Measurements from ENCODE around the gene PDGFRB. TPM values are rescaled to one million over a fixed set of nuclear protein-coding genes. Genes with fewer than 3 reads are reported as not detected.

PDGFRB gene
- polyA plus RNA-seq, 2 of the 4 experiments (the other 2 are of a cell fraction): 0.22 TPM

DNA sequence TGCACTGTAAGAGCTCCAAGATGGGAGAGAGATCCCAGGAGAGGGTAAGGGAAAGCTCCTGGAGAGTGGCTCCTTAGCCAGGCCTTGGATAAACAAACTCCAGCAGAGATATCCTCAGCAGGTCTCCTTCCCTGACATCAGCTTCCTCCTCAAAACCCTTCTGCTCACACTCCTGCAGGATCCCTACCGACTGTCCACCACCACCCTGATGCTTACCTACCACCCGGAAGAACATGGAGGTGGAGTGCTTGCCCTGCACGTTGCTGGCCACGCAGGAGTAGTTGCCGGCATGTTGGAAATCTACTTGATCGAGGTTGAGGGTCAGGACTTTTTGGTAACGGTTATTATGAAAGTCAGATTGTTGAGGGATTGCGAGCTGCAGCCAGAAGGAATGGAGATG is 78.6 kb downstream of the PDGFRB start:
- DNase-seq (ENCODE audit: low read depth in 1 of 2, low spot score in 1 of 2): no peak
- no peak for FAIRE-seq

DNA sequence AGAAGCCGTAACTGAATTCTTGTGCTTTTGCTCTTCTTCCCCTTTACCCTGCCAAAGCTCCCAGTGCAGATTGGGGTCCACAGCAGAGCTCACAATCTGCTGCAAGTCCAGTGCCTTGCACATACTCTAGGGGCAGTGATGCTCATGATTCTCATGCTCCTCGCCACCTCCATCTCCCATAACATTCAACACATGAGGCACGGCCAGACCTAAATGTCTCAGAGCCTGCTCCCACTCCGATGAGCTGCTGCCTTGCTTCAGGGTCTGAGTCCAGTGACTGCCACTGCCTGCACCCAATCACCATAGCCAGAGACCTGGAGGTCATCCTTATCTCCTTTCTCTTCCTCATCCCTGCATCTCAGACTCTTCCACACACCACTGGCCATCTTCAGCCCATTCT is 79.8 kb downstream of the PDGFRB start:
- CTCF ChIA-PET: interaction anchor here (0.7 to 1.9 kb wide), 3 partner anchors 42 to 275 kb away, joined by 3 to 6 read pairs (median 5); no protein-coding TSS in a partner anchor
- Histone ChIP-seq H3K9me3 (no peaks in the 10 kb centered on the region), H3K27ac (no peak overlapping the region), H3K4me2 (no peak overlapping the region), H3K4me1 (no peaks in the 10 kb centered on the region), H3K4me3 (no peak overlapping the region)
- peak in 1 of 2 experiments; percentile 17 for DNase-seq (ENCODE audit: low read depth in 1 of 2, low spot score in 1 of 2)
- peak; percentile 62 to 82; a peak in 4 of 6 replicates for ATAC-seq
- TF ChIP-seq BHLHE40 (IDR thresholded peaks at IDR 0.05; ENCODE audit: low read depth, low read length) (no peak), RCOR1 (IDR thresholded peaks at IDR 0.05; ENCODE audit: low read depth, low read length) (no peak), RFX5 (IDR thresholded peaks at IDR 0.05) (no peak), ZFP36 (IDR thresholded peaks at IDR 0.05; ENCODE audit: borderline replicate concordance, partially characterized antibody) (no peak), SREBF2 (IDR thresholded peaks at IDR 0.05) (no peak), GATA3 (IDR thresholded peaks at IDR 0.05; ENCODE audit: borderline replicate concordance) (no peak), HOXB5 (CRISPR knock-in tag; IDR thresholded peaks at IDR 0.05) (no peak), HDAC2 (IDR thresholded peaks at IDR 0.05) (no peak), NFE2L2 (conservative IDR thresholded peaks at IDR 0.05; ENCODE audit: low read length) (no peak)
- TF ChIP-seq, protein P1, sequence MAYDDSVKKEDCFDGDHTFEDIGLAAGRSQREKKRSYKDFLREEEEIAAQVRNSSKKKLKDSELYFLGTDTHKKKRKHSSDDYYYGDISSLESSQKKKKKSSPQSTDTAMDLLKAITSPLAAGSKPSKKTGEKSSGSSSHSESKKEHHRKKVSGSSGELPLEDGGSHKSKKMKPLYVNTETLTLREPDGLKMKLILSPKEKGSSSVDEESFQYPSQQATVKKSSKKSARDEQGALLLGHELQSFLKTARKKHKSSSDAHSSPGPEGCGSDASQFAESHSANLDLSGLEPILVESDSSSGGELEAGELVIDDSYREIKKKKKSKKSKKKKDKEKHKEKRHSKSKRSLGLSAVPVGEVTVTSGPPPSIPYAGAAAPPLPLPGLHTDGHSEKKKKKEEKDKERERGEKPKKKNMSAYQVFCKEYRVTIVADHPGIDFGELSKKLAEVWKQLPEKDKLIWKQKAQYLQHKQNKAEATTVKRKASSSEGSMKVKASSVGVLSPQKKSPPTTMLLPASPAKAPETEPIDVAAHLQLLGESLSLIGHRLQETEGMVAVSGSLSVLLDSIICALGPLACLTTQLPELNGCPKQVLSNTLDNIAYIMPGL (CRISPR knock-in tag; IDR thresholded peaks at IDR 0.05; ENCODE audit: borderline replicate concordance): no peak
- TF ChIP-seq, protein P2, sequence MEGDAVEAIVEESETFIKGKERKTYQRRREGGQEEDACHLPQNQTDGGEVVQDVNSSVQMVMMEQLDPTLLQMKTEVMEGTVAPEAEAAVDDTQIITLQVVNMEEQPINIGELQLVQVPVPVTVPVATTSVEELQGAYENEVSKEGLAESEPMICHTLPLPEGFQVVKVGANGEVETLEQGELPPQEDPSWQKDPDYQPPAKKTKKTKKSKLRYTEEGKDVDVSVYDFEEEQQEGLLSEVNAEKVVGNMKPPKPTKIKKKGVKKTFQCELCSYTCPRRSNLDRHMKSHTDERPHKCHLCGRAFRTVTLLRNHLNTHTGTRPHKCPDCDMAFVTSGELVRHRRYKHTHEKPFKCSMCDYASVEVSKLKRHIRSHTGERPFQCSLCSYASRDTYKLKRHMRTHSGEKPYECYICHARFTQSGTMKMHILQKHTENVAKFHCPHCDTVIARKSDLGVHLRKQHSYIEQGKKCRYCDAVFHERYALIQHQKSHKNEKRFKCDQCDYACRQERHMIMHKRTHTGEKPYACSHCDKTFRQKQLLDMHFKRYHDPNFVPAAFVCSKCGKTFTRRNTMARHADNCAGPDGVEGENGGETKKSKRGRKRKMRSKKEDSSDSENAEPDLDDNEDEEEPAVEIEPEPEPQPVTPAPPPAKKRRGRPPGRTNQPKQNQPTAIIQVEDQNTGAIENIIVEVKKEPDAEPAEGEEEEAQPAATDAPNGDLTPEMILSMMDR (IDR thresholded peaks at IDR 0.05): no peak
- TF ChIP-seq, protein P3, sequence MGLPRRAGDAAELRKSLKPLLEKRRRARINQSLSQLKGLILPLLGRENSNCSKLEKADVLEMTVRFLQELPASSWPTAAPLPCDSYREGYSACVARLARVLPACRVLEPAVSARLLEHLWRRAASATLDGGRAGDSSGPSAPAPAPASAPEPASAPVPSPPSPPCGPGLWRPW (IDR thresholded peaks at IDR 0.05): no peak
- TF ChIP-seq, protein P4, sequence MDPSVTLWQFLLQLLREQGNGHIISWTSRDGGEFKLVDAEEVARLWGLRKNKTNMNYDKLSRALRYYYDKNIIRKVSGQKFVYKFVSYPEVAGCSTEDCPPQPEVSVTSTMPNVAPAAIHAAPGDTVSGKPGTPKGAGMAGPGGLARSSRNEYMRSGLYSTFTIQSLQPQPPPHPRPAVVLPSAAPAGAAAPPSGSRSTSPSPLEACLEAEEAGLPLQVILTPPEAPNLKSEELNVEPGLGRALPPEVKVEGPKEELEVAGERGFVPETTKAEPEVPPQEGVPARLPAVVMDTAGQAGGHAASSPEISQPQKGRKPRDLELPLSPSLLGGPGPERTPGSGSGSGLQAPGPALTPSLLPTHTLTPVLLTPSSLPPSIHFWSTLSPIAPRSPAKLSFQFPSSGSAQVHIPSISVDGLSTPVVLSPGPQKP (IDR thresholded peaks at IDR 0.05; ENCODE audit: low read depth, low read length): no peak
- no peak for FAIRE-seq
- 45% methylated on average over 4 of the region's 4 CpGs for WGBS (ENCODE audit: missing lambda C conversion rate)
- POLR2A ChIA-PET: no interaction called here

More for the DNA sequence above, 78.6 kb downstream of the PDGFRB start:
- ChIA-PET CTCF (interaction anchor here (0.6 to 1.7 kb wide), 2 partner anchors 9 to 416 kb away, joined by 5 to 6 read pairs; partner anchors contain the start of gene CSF1R), POLR2A (no interaction called here)
- 67% methylated on average over 8 of the region's 8 CpGs for WGBS (ENCODE audit: missing lambda C conversion rate)
- no peak overlapping the region for H3K4me2 ChIP-seq
- H3K9me3 ChIP-seq: no peaks in the 10 kb centered on the region
- ATAC-seq: no peak
- H3K4me1 ChIP-seq: no peaks in the 10 kb centered on the region
- no peak overlapping the region for H3K4me3 ChIP-seq
- TF ChIP-seq, protein P5, sequence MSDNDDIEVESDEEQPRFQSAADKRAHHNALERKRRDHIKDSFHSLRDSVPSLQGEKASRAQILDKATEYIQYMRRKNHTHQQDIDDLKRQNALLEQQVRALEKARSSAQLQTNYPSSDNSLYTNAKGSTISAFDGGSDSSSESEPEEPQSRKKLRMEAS (IDR thresholded peaks at IDR 0.05): no peak
- H3K27ac ChIP-seq: no peak overlapping the region

DNA sequence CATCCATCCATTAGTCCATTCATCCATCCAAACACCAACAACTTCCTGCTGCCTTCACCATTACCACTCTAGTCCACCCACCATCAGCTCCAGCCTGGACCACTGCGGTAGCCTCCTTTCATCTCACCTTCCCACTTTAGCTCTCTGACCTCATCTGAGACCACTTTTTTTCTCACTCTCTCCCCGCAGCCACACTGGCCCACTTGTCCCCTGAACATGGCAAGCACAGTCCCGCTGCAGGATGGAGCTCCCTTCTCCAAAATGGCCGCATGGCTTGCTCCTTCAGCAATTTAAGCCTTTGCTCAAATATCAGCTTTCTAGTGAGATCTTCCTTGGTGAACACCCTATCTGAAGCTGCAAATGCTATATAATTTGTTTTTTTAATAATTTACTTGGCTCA is 80.4 kb downstream of the PDGFRB start:
- Histone ChIP-seq H3K27ac (no peak overlapping the region), H3K4me2 (no peak overlapping the region), H3K9me3 (no peaks in the 10 kb centered on the region), H3K4me3 (no peak overlapping the region), H3K4me1 (no peaks in the 10 kb centered on the region)
- ChIA-PET CTCF (interaction anchor here (0.7 to 1.9 kb wide), 3 partner anchors 42 to 275 kb away, joined by 3 to 6 read pairs (median 5); no protein-coding TSS in a partner anchor), POLR2A (no interaction called here)
- WGBS (ENCODE audit: missing lambda C conversion rate): 48% methylated on average over 4 of the region's 4 CpGs
- no peak for DNase-seq (ENCODE audit: low read depth in 1 of 2, low spot score in 1 of 2)
- no peak for FAIRE-seq
- TF ChIP-seq, protein P2 (IDR thresholded peaks at IDR 0.05): no peak
- no peak for TF ChIP-seq FOSL2 (IDR thresholded peaks at IDR 0.05)
- no peak for TF ChIP-seq FOSL2 (CRISPR knock-in tag; IDR thresholded peaks at IDR 0.05)
- TF ChIP-seq CBX8 (IDR thresholded peaks at IDR 0.05): no peak
- TF ChIP-seq NFE2L2 (conservative IDR thresholded peaks at IDR 0.05; ENCODE audit: low read length): no peak
- TF ChIP-seq RAD21 (conservative IDR thresholded peaks at IDR 0.05 in 1 of 2, IDR thresholded peaks at IDR 0.05 in 1 of 2): no peak
- TF ChIP-seq, protein P1 (CRISPR knock-in tag; IDR thresholded peaks at IDR 0.05; ENCODE audit: borderline replicate concordance): no peak
- TF ChIP-seq ZSCAN20 (CRISPR knock-in tag; IDR thresholded peaks at IDR 0.05): no peak
- no peak for TF ChIP-seq ZFP36 (IDR thresholded peaks at IDR 0.05; ENCODE audit: borderline replicate concordance, partially characterized antibody)
- TF ChIP-seq, protein P5 (IDR thresholded peaks at IDR 0.05): no peak
- TF ChIP-seq MAFK (IDR thresholded peaks at IDR 0.05; ENCODE audit: partially characterized antibody): no peak
- no peak for ATAC-seq

All from A549 (cell line).